A673 (cell line): ENCODE results near the gene WDR19.

Experiments
- CTCF ChIP-seq: fragments of 300-800, 200-600 bp; sonication (generic); conservative IDR thresholded peaks from 2 replicates; pipeline ENCODE4 v1.5.1; 2017; ENCODE audit warnings: low read depth, mild to moderate bottlenecking, antibody characterized with exemption, low read length, moderate library complexity, mixed read lengths
- EZH2 ChIP-seq: fragments of 200-600 bp; sonication (generic); IDR thresholded peaks from 2 replicates; pipeline ENCODE4 v1.6.1; 2017; ENCODE audit warnings: borderline replicate concordance, low read depth, mild to moderate bottlenecking, mixed read lengths, antibody characterized with exemption, low read length; ENCODE audit not compliant: poor library complexity, severe bottlenecking

DNA sequence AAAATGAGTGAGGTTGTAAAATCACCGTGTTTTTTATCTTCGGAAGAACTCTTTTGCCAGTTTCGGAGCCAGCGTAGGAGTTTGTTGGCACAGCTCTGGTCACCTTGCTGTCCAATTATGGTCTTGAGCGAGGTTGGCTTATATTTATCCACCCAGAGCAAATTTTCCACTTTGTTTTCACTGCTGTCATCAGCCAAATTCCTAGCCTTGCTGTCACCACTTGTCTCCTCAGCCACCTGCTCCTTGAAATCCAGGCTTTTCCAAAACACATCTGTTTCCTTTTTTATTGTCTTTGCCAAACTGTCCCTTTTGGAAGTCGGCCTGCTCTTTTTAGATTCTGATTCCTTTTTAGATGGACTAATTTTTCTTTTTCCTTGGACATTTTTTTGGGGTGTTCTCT is 126.3 kb downstream of the WDR19 start:
- TF ChIP-seq CTCF: no peak
- no peak for TF ChIP-seq EZH2
